ENCODE results near the gene PROCA1. TPM values are rescaled to one million over a fixed set of nuclear protein-coding genes. Genes with fewer than 3 reads are reported as not detected.
"Not testable (repeated sequence)": the region's sequence is repeated elsewhere in the genome, so short reads cannot be mapped to it uniquely, and the experiment has no call there.

PROCA1 gene
- total RNA-seq, 4 donors from 2014 or later: 1.2 to 6.0 (median 1.8) TPM

- TF ChIP-seq CTCF (IDR thresholded peaks at IDR 0.05): no peak
- ATAC-seq (ENCODE audit: low FRiP score) (no peak), DNase-seq (ENCODE audit: low spot score) (no peak)
Measured at GRCh38 chr17:28741358-28742349, 30.0 kb upstream of the PROCA1 start.

- no peak for TF ChIP-seq CTCF (IDR thresholded peaks at IDR 0.05)
- DNase-seq (ENCODE audit: low spot score): no peak
- no peak for ATAC-seq (ENCODE audit: low FRiP score)
Measured at GRCh38 chr17:28740406-28741357, 29.0 kb upstream of the PROCA1 start.

- TF ChIP-seq CTCF (IDR thresholded peaks at IDR 0.05): no peak
- ATAC-seq (ENCODE audit: low FRiP score): no peak
- DNase-seq (ENCODE audit: low spot score): no peak
Measured at GRCh38 chr17:28738680-28739384, 27.1 kb upstream of the PROCA1 start.

- ATAC-seq (ENCODE audit: low FRiP score) (no peak), DNase-seq (ENCODE audit: low spot score) (no peak)
- TF ChIP-seq CTCF (IDR thresholded peaks at IDR 0.05): no peak
Measured at GRCh38 chr17:28737770-28738679, 26.3 kb upstream of the PROCA1 start.

GRCh38 chr17:28737316-28737715 lies 25.6 kb upstream of the PROCA1 start:
- no peak for TF ChIP-seq CTCF (IDR thresholded peaks at IDR 0.05)
- ATAC-seq (ENCODE audit: low FRiP score) (no peak), DNase-seq (ENCODE audit: low spot score) (no peak)

- not testable (repeated sequence) for ATAC-seq (ENCODE audit: low FRiP score); DNase-seq (ENCODE audit: low spot score)
Measured at GRCh38 chr17:28735913-28736769, 24.5 kb upstream of the PROCA1 start.
